GOT3 (cell line): ENCODE measurements around the gene LMAN2.
"Not testable (repeated sequence)": the region's sequence is repeated elsewhere in the genome, so short reads cannot be mapped to it uniquely, and the experiment has no call there.

Source experiments
- DNase-seq: peaks from one replicate; lab custom pipeline; 2025; ENCODE audit warnings: mixed read lengths; lab: John Stamatoyannopoulos, UW

Gene LMAN2

DNA sequence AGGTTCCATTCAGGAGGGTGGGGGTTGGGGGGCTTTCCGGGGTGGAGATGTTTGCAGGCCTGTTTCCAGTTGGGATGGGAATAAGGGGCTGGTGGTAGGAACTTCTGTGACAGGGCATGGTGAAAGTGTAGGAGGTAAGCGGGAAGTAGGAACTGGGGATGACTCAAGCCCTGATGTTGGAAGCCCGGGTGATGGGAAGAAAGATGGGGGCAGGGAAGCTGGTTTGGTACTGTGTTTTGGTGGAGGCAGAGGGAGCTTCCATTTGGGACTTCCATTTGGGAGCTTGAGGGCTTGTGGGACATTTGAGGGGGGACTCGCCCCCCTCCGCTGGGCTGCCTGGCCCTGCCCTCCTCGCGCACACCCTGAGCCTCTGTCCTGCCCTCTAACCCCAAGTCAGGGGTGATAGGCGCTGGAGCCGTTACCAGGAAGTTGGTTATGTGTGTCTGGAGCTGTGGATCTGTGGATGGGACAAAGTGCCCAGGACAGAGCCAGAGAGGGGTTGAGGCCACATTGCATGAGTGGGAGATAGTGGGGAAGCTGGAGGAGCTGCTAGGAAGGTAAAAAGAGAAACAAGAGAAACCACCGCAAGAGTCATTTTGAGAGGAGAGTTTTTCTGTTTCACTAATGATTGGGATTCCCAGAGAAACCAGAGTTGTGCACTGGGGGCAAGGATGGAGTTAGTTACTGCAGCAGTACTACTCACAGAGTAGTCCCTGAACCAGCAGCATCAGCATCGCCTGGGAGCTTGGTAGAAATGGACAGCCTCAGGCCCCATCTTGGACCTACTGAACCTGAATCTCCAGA is 12.9 kb upstream of the LMAN2 start:
- no peak for DNase-seq

DNA sequence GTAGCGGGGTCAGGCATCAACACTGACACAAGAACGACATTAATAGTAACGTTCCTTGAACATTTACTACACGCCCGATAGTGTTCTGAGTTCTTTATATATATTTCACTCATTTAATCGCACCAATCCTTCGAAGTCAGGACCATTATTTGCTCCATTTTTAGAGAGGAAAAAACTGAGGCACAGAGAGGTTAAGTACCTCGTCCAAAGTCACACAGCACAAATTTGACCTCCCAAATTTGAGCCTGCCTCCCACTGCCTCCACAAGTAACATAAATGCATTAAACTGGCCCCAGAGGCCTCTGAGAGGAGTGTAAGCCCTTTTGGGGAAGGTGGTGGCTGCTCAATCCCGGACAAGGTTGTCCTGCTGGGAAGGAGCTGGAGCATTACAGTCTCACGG is 12.1 kb upstream of the LMAN2 start:
- no peak for DNase-seq

DNA sequence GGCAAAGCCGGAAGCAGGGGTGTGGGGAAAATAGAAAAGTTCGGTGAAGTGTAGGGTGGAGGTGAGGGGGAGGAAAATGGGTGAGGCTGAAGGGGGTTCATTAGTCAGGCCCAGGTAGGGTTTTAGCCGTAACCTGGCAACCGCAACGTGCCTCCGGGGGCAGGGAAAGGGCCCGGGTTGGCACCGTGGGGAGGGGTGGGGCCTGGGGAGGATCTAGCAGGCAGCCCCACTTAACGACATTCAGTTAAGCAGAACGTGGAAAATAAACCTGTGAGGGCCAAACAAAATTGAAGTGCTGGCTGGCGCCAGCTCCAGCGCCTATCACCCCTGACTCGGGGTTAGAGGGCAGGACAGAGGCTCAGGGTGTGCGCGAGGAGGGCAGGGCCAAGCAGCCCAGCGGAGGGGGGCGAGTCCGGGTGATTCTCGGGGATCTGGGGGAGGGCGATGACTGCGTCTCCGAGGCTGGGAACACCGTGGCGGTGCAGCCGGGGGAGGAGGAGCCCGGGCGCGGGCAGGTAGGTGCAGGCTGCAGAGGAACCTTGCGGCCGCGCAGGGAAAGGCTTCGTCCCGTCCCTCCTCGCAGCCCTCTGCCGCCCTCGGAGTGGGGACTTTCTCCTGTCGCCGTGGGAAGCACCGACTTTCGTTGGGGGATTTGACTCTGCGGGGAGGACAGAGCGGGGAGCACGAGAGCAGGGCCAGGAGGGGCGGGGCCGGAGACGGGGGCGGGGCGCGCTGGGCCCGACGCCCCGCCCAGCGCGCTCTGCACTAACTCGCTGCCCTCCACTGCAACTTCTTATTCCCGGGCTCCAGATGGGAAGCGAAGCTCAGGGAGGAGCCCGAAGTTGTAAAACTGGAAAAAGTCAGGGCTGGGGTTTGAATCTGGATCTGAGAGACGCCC is 11.4 kb upstream of the LMAN2 start:
- no peak for DNase-seq

- no peak for DNase-seq
These were observed 10.8 kb upstream of the LMAN2 start for GRCh38 chr5:177362292-177362609.

GRCh38 chr5:177361418-177362291 is 10.2 kb upstream of the LMAN2 start:
- DNase-seq: no peak

GRCh38 chr5:177360740-177361139 is 9.3 kb upstream of the LMAN2 start:
- DNase-seq: not testable (repeated sequence)

DNA sequence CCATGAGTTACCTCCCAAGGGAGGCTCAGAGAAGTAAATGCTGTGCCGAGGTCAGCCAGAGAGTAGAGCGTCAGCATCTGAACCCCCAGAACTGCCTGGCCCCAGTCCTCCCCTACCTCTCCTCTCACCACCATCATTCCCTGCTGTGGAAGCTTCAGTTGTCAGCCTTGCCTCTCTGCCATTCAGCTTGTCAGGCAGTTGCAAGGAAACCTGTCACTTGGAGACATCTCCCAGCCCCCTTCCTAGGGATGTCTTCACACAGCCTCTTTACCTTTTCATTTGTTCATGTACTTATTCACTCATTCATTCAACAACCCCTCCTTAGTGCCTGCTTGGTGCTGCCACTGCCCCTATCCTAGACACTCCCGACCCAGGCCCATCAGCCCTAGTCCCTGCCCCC is 8.4 kb upstream of the LMAN2 start:
- no peak for DNase-seq

DNA sequence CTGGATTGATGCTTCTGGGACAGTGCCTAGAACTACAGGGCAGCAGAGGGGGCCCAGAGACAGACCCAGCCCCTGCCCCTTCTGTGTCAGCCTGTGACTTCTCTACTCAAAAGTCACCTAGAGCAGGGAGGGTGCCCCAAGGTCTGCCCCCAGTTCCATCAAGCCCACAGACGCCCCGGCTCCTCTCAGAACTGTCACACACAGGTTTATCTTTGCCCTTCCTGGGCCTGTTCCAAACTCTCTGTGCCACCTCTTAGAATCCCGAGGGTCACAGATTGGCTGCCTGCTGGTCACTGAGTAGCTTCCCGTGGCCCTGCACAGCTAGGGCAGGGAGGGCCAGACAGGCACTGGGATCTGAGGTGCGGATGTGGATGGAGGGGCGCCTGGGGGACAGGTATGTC is 8.0 kb upstream of the LMAN2 start:
- DNase-seq: no peak

DNA sequence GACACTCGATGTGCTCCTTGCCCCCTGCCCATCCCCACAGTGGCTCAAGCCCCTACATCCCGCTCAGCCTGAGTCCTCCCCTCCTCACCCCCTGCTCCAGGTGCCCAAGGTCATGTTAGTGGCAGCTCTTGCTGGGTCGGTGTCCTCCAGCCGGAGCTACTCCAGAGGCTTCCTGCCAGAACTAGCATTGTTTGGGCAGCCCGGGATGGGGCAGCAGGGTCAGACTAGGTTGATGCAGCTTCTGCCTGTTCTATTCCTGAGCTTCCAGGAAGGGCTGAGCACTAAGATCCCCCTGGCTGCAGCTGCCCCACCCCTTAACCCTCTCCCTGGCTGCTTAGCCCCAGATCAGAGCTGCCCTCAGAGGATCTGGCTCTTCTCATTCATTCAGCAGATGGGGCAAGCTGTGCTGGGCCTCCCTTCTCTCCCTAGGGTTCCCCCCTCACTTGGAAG is 6.9 kb upstream of the LMAN2 start:
- DNase-seq: no peak

- no peak for DNase-seq
These were observed 6.2 kb upstream of the LMAN2 start, which contains the start of gene RGS14 for GRCh38 chr5:177357459-177358351. RGS14 (plus strand) TSS chr5:177357924; CDS start chr5:177358025, 101 bp downstream.

DNA sequence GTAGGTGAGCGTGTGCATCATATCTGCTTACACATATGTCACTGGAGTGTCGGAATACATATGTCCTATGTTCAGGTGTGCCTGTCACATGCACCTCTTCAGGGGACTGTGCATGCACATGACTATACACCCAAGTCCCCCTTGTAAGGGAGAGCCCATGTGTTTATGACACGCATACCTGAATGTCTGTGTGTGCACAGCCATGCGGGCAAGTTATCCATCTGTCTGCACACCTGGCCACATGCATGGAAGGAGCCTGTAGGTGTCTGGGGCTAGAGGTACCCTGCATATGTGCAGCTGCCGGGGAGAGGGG is 5.6 kb upstream of the LMAN2 start:
- no peak for DNase-seq

DNA sequence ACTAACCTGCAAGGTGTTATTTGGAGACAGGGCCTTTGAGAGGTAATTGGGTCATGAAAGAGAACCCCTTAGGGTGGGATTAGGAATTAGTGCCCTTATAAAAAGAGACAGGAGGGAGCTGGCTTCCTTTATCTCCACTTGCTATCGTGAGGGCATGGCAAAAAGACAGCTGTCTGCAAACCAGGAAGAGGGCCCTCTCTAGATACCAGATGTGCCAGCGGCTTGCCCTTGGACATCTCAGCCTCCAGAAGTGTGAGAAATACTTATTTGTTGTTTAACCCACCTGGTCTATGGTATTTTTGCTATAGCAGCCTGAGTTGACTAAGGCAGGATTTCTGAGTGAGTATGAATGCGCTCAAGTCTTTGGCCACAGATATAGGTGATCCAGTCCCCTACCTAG is 5.3 kb upstream of the LMAN2 start:
- DNase-seq: no peak

DNA sequence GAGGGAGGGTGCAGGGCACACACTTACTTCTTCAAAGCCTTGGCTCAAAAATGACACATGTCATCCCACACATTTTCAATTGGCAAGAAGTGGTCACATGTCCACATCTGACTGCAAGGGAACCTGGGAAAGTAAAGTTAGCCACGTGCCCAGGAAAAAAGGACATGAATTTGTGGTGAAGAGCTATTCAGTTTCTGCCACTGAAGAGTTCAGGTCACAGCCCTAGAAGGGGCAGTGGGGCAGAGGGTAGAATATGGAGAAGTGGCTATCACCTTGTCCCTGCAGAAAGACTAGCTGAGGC is 4.3 kb upstream of the LMAN2 start:
- DNase-seq: no peak

DNA sequence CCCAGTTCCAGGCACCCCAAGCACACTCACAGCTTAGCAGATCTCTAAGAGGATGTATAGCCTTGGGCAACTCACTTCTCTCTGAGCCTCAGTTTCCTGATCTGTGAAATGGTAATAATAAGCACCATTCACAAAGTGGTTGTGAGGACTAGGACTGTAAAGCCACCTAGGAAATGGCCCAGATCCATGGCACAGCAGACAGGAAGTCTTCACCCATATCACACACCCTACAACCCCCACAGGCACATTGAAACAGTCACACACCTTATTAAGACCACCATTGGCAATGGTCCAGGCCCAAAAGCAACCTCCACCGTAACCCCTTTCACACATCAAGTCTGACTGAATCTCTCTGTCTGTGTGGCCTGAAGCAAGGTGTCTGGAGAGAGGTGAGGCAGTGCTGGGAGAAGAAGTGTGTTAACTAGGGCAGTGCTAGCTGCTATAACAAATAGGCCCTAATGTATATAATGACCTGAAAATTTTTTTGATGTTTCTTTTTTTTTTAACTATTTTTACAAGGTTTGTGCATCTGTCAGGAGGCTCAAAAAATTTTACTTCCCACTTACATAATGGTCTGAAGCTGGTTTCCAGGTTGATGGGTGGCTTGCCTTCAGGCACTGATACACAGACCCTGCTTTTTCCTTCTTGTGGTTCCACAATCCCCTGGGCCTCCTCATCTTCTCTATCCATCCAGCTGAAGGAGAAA is 3.8 kb upstream of the LMAN2 start:
- DNase-seq: no peak

GRCh38 chr5:177354711-177355110 is 3.2 kb upstream of the LMAN2 start:
- no peak for DNase-seq

DNA sequence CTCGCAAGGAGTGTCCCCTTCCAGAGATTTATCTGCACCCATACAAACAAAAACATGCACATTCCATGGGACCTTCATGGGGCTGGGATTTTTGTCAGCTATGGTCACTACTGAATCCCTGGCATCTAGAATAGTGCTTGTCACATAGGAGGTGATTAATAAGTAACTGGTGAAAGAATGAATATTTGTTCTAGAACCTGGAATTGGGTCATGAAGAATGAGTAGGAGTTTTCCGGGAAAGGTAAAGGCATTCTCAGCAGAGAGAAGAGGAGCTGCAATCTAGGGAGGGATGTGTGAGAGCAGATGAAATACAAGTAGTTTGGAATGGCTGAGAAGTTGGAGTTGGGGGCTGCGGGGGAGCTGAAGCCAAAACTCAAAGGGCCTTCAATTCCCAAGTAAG is 2.8 kb upstream of the LMAN2 start:
- DNase-seq: no peak

DNA sequence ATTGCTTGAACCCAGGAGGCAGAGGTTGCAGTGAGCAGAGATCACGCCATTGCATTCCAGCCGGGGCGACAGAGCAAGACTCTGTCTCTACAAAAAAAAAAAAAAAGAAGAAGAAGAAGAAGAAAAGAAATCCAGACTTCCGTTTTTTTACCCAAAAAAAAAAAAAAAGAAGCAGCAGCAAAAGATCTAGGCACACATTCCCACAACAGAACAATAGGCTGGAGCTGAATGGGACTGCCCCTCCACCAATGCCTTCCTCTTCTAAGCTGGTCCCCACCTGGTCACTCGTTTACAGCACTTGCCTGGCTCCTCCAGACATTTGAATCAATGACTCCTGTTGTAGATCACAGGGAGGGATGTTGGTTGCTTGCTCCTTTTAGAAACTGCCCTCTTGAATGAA is 1.6 kb upstream of the LMAN2 start:
- DNase-seq: no peak

- DNase-seq: no peak
These were observed 584 bp downstream of the LMAN2 start for GRCh38 chr5:177350776-177351391.

GRCh38 chr5:177349762-177350161 is 1.7 kb downstream of the LMAN2 start:
- no peak for DNase-seq

GRCh38 chr5:177349362-177349647 is 2.2 kb downstream of the LMAN2 start:
- DNase-seq: no peak

DNA sequence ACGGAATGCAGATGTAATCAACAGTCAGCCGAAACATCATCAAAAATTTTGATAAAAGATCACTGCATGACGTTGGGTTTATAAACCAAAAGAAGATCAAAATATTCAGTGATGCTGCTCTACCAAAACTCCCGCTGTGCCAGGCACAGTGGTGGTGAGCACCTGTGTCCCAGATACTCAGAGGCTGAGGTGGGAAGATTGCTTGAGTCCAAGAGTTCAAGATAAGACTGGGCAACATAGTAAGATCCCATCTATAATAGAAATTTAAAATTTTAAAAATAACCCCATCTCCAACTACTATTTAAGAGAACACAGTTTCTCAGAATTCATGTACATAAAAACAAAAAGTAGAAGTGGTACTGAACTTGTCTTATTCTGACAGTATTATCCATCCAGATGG is 3.8 kb downstream of the LMAN2 start:
- DNase-seq: no peak
